Measurements from ENCODE around the gene SNRPD2.

GRCh38 chr19:45653634-45654033 is 38.1 kb downstream of the SNRPD2 start:
- TF ChIP-seq POLR2AphosphoS5 (IDR thresholded peaks at IDR 0.05; ENCODE audit: low read depth, low read length) (no peak), MAX (IDR thresholded peaks at IDR 0.05) (no peak), SP2 (IDR thresholded peaks at IDR 0.05; ENCODE audit: low read length) (no peak), CEBPB (IDR thresholded peaks at IDR 0.05; ENCODE audit: low read depth, low read length) (no peak), POLR2A (IDR thresholded peaks at IDR 0.05; ENCODE audit: control extremely low read depth in 1 of 2, low read depth in 2 of 2, low read length in 2 of 2) (no peak), SIX5 (IDR thresholded peaks at IDR 0.05; ENCODE audit: low read depth, low read length) (no peak), USF2 (IDR thresholded peaks at IDR 0.05; ENCODE audit: low read length) (no peak)

All from H1 (cell line).